Fibroblast of the aortic adventitia (primary cell): ENCODE data around the gene NBAS. TPM values are rescaled to one million over a fixed set of nuclear protein-coding genes. Genes with fewer than 3 reads are reported as not detected.

Experiments used
- DNase-seq: peaks from one replicate; pipeline ENCODE4 v3.0.0-alpha.2; 2010; ENCODE audit warnings: low read depth
- H3K4me3 ChIP-seq: 2 replicates; pipeline ENCODE4 v1.5.1; 2011; ENCODE audit warnings: low read depth, mild to moderate bottlenecking, control low read depth, low read length, moderate library complexity
- total RNA-seq: library from RNA; depleted of rRNA; stranded (reverse); fragments of >200 nt; gene quantifications from 2 replicates; pipeline ENCODE4 v1.2.3, GENCODE V29; 2012; ENCODE audit warnings: low replicate concordance
- TF ChIP-seq, protein P1 (sequence below): IDR thresholded peaks from 2 replicates; pipeline ENCODE4 v1.5.1; 2011; ENCODE audit warnings: mild to moderate bottlenecking, low read length, control low read depth, inconsistent platforms; ENCODE audit not compliant: insufficient read depth

Gene NBAS
- total RNA-seq, 1 donor: 76.0 TPM

- H3K4me3 ChIP-seq: peak overlapping the region; percentile 88
- DNase-seq: no peak
- TF ChIP-seq, protein P1, sequence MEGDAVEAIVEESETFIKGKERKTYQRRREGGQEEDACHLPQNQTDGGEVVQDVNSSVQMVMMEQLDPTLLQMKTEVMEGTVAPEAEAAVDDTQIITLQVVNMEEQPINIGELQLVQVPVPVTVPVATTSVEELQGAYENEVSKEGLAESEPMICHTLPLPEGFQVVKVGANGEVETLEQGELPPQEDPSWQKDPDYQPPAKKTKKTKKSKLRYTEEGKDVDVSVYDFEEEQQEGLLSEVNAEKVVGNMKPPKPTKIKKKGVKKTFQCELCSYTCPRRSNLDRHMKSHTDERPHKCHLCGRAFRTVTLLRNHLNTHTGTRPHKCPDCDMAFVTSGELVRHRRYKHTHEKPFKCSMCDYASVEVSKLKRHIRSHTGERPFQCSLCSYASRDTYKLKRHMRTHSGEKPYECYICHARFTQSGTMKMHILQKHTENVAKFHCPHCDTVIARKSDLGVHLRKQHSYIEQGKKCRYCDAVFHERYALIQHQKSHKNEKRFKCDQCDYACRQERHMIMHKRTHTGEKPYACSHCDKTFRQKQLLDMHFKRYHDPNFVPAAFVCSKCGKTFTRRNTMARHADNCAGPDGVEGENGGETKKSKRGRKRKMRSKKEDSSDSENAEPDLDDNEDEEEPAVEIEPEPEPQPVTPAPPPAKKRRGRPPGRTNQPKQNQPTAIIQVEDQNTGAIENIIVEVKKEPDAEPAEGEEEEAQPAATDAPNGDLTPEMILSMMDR: no peak
These were observed 30.2 kb upstream of the NBAS start for GRCh38 chr2:15591373-15591691.

GRCh38 chr2:15588329-15588919, 27.3 kb upstream of the NBAS start:
- peak; percentile 59 for DNase-seq
- no peak overlapping the region for H3K4me3 ChIP-seq
- TF ChIP-seq, protein P1: peak; percentile 46

GRCh38 chr2:15584767-15585469, 23.8 kb upstream of the NBAS start:
- H3K4me3 ChIP-seq: no peak overlapping the region
- DNase-seq: peak; percentile 20
- TF ChIP-seq, protein P1: no peak

GRCh38 chr2:15584316-15584715, 23.2 kb upstream of the NBAS start:
- TF ChIP-seq, protein P1: no peak
- DNase-seq: no peak
- H3K4me3 ChIP-seq: no peak overlapping the region

DNA sequence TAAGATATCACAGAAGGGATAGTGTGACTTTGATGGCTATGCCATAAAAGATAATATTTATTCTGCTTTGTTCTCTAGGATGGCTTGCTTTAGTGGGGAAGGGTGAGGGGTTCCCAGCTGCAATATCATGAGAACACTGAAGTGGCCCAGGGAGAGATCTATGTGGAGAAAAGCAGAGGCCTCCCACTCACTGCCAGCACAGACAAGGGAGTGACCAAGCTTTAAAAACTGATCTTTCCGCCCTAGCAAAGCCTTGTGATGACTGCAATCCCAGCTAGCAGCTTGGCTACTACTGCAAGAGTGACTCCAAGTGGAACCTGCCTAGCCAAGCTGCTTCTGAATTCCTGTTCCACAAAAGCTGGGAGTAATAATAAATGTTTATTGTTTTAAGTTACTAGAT, 22.7 kb upstream of the NBAS start:
- TF ChIP-seq, protein P1: no peak
- no peak for DNase-seq

DNA sequence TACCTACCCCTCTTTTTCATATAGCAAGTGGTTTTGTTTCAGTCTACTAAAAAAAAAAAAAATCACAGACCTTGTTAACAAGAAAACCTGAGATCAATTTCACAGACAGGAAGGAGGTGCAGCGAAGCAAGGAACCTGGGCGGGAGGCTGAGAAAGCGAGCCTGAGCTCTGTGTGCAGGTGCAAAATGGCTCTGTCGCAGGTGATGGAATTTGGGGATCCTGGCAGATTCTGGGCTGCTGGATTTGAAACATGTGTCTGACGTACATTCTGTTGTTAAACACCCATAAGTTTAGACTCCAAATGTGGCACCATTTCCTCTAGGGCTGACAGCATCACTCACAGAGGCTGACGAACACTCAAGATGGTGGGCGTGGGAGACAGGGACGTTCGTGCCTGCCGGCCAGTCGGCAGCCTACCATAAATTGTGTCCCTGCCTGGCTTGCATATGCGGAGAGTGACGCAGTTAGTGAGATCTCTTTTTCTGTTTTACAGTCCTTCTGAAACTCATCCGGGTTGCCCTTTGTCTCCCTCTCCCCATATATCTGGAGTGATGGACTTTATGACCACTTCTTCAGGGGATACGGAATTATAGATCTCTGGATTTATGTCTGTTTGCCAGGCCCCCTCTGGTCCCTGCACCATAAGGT, 21.7 kb upstream of the NBAS start:
- H3K4me3 ChIP-seq: no peak overlapping the region
- DNase-seq: no peak
- TF ChIP-seq, protein P1: no peak

More for the DNA sequence above, 22.7 kb upstream of the NBAS start:
- no peak overlapping the region for H3K4me3 ChIP-seq
